ENCODE data around the gene PRKCA.

PRKCA gene

DNA sequence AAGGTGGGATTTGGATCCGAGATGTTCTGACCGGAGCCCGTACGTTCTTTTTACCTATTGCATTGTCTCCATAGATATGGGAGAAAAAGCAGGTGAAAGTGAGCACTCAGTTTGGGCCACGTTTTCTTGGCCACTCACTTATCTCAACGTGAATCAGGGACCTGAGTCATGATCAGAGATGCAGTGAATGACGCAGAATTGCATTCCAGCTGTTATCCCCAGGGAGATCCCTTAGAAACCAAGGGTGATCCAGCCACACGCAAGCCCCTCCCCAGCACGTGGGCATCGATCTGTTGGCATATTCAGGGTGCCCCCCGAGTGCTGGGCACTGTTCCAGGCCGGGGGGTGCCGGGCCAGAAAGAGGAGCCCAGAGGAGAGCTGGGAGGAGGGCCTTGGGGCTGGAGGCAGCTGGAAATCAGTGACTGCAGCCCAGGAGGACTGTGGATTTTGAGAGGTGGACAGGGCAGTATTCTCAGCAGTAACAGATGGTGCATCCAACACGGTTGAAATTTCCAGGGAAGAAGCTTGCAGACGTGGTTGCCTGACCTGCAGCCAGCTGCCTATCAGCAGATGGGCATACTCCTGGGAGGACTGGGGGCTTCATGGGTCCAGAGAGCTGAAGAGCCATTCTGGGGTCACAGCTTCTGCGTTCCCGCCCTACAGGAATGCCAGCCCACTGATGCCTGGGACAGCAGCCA, 445.3 kb downstream of the PRKCA start:
- no peak for DNase-seq (ENCODE audit: low spot score)

- no peak for DNase-seq (ENCODE audit: low spot score)
These were observed 446.2 kb downstream of the PRKCA start for GRCh38 chr17:66748578-66748977.

- DNase-seq (ENCODE audit: low spot score), result no peak
These were observed 446.9 kb downstream of the PRKCA start for GRCh38 chr17:66749217-66749832.

- DNase-seq (ENCODE audit: low spot score), result no peak
These were observed 447.7 kb downstream of the PRKCA start for GRCh38 chr17:66750116-66750515.

GRCh38 chr17:66750781-66751543, 448.5 kb downstream of the PRKCA start:
- DNase-seq (ENCODE audit: low spot score), result no peak

DNA sequence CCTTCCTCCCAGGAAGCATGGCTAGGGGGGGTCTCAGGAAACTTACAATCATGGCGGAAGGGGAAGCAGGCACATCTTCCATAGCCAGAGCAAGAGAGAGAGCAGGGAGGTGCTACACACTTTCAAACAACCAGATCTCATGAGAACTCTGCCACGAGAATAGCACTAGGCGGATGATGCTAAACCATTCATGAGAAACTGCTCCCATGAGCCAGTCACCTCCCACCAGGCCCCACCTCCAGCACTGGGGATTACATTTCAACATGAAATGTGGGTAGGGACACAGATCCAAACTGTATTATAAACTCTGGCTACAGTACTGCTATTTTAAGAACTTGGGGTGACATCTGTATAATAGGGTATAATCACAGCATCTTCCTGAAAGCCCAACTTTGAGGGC, 449.4 kb downstream of the PRKCA start:
- no peak for DNase-seq (ENCODE audit: low spot score)

- no peak for DNase-seq (ENCODE audit: low spot score)
These were observed 450.0 kb downstream of the PRKCA start for GRCh38 chr17:66752411-66752810.

- no peak for DNase-seq (ENCODE audit: low spot score)
These were observed 450.9 kb downstream of the PRKCA start for GRCh38 chr17:66753126-66753920.

GRCh38 chr17:66755101-66755943, 452.9 kb downstream of the PRKCA start:
- DNase-seq (ENCODE audit: low spot score), result no peak

DNA sequence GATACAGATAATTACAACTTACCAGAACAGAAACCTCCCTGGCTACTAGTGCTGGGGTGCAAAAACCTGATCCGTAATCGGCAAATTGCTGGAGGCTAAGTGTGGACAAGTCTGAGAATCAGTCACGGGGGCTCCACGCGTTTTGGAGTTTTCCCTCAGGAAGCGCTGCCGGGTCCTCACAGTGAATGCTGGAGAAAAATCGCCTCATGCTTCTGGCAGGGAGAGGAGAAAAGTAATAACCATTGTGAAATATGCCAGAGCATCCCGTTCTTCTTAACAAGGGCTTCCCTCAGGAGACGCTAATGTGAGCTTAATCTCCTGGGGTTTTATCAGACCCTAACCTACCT, 453.5 kb downstream of the PRKCA start:
- no peak for DNase-seq (ENCODE audit: low spot score)

DNA sequence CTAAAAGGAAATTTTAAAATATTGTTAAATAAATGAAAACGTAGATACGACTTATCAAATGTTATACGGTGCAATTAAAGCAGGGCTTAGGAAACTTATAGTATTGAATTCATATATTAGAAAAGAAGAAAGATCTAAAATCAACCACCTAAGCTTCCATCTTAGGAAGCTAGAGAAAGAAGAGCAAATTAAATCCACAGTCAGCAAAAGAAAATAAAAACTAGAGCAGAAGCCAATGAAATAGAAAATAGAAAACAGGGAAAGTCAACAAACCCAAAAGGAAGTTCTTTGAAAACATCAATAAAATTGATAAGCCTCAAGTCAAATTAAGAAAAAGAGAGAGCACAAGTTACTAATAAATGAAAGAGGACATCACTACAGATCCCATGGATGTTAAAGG, 457.9 kb downstream of the PRKCA start:
- DNase-seq (ENCODE audit: low spot score), result no peak

GRCh38 chr17:66762276-66762675, 459.9 kb downstream of the PRKCA start:
- DNase-seq (ENCODE audit: low spot score), result no peak

- DNase-seq (ENCODE audit: low spot score), result no peak
These were observed 460.6 kb downstream of the PRKCA start for GRCh38 chr17:66763056-66763455.

DNA sequence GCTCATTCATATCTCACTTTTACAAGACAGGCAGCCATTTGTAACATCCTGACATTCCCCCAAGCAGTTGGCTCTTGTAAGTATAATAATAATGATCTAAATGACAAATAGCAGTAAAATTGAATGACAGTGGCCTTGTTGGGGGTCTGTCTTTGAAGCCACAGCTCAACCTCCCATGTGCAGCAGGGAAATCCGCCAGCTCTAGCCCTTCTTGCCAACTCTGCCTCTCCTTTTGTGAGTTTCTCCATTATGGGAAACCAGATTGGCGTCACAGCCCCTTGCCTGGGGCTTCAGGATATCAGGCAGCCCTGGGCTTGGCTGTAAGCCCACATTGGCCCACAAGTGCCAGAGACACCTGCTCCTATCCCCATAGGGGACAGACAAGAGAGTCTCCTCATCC, 462.1 kb downstream of the PRKCA start:
- DNase-seq (ENCODE audit: low spot score), result no peak

- DNase-seq (ENCODE audit: low spot score), result no peak
These were observed 464.9 kb downstream of the PRKCA start for GRCh38 chr17:66767154-66767933.

- DNase-seq (ENCODE audit: low spot score), result no peak
These were observed 467.5 kb downstream of the PRKCA start for GRCh38 chr17:66769911-66770310.

DNA sequence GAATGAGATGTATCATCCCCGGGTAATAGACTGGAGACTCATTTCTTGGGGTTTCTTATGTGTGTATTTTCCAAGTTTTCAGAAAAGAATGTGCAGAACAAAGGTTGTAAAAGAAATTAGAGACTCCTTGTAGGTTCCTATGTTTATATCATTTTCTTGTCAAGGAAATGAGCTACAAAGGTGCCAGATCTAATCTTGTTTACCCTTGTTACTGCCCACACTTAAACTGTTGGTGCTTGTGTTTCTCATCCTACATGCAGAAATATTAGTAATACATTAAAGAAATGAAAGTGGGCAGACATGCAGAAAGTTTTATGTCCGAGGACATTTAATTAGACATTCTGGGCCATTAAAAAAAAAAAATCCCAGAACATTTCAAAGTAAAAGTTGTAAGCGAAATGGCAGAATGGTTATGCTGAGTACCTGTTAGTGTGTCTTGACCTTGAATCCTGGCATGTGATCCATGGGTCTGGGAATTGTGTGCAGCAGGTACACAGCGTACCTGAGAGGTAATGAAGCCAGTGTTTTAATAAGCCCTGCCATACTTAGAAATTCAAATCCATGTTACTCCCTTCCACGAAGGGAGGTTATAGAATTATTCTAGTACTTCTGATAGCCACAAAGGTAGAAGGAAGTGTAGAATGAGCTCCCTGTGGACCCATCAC, 469.9 kb downstream of the PRKCA start:
- no peak for DNase-seq (ENCODE audit: low spot score)

DNA sequence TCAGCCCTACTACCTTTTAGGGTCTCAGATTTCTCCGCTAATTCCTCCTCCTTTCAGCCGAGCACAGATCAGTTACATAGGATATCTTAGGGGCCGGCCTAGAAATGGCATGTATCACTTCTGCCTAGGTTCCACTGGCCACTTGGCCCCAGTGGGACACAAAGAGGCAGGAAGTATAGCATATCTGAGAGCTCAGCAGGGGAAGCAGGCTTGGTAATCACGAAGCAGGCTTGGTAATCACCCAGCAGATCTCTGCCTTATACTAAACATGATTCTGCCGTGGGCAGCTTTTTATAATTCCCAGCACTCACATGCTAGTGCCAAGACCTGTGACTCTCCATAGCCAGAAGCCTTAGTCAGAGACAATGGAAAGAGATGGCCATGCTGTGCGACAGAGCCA, 472.9 kb downstream of the PRKCA start:
- no peak for DNase-seq (ENCODE audit: low spot score)

- no peak for DNase-seq (ENCODE audit: low spot score)
These were observed 473.5 kb downstream of the PRKCA start for GRCh38 chr17:66775881-66776400.

Data from hematopoietic multipotent progenitor cell treated with erythropoietin and hydrocortisone succinate and interleukin-3 and kit ligand, for 15 days (in vitro differentiated cells).